GM12864 (cell line): ENCODE data around the gene TMEM86B.

Experiments used
- DNase-seq: peaks from one replicate; pipeline ENCODE4 v3.0.0-alpha.2; 2011; ENCODE audit warnings: low read depth
- H3K4me3 ChIP-seq: 2 replicates; pipeline ENCODE4 v1.5.1; 2011; ENCODE audit warnings: mild to moderate bottlenecking, low read depth, low read length, control low read depth
- CTCF ChIP-seq: IDR thresholded peaks from 2 replicates; pipeline ENCODE4 v1.5.1; 2011; ENCODE audit warnings: low read depth, mild to moderate bottlenecking, moderate library complexity, low read length, control low read depth, inconsistent platforms; ENCODE audit errors: missing control alignments

TMEM86B gene

DNA sequence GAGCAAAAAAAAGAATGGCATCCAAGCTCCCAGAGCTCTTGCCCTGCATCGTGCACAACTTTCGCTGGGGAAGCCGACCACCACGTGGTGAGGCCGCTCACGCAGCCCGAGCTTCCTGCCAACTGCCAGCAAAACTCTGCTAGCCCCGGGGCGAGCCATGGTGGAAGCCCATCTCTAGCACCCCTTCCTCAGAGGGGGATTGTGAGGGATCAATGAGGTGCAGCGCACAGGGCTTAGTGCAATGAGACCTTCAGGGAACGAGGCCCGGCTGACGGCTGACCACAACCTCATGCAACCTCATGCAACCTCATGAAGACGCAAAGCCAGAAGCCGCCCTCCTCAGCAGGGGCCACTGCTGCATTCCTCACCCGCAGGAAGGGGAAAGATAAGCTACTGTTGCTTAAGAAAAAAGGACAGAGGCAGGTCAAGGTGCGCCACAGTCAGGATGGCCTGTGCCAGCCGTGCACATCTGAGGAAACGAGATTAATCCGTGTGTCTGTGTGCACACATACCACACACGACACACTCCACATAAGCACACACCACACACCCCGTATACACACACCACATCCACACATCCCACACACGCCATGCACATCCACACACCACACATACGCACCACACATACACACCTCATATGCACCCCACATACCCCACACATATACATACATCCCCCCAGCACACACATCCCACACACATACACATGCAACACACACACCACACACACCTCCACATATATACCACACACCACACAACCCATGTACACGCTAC lies 41.8 kb upstream of the TMEM86B start:
- no peak for TF ChIP-seq CTCF
- no peak overlapping the region for H3K4me3 ChIP-seq
- DNase-seq: no peak

- TF ChIP-seq CTCF: no peak
- no peak overlapping the region for H3K4me3 ChIP-seq
- no peak for DNase-seq
These were observed 40.7 kb upstream of the TMEM86B start for GRCh38 chr19:55269299-55269698.

GRCh38 chr19:55266840-55267239 lies 38.3 kb upstream of the TMEM86B start:
- DNase-seq: no peak
- no peak for TF ChIP-seq CTCF
- H3K4me3 ChIP-seq: no peak overlapping the region

DNA sequence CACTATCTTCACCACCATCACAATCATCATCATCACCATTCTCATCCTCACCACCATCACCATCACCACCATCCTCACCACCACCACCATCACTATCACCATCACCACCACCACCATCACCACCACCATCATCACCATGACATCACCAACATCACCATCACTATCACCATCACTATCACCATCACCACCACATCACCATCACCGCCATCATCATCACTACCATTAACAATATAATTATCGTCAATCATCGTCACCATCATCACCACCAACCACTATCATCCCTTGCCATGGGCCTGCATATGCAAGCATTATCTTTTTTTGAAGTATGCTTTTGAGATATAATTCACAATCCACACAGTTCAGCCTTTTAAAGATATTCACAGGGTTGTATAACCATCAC lies 37.8 kb upstream of the TMEM86B start:
- H3K4me3 ChIP-seq: no peak overlapping the region
- DNase-seq: no peak
- TF ChIP-seq CTCF: no peak

GRCh38 chr19:55265723-55266386 lies 37.3 kb upstream of the TMEM86B start:
- DNase-seq: no peak
- no peak overlapping the region for H3K4me3 ChIP-seq
- TF ChIP-seq CTCF: no peak

- no peak overlapping the region for H3K4me3 ChIP-seq
- no peak for DNase-seq
- no peak for TF ChIP-seq CTCF
These were observed 36.6 kb upstream of the TMEM86B start for GRCh38 chr19:55265173-55265572.
